Activated CD4-positive, alpha-beta T cell treated with anti-CD3 and anti-CD28 coated beads, Interleukin-2, Interleukin-6, amounts not matched to agents 100 ng/mL and 50 ng/mL, durations not matched to agents 16 hours and 8 hours (primary cell): ENCODE measurements around the gene WDR36.
A peak's percentile ranks its signal among the peaks of the same experiment; 100 is the strongest.
"Not testable (repeated sequence)": the region's sequence is repeated elsewhere in the genome, so short reads cannot be mapped to it uniquely, and the experiment has no call there.

Experiments
- DNase-seq: peaks from one replicate; pipeline ENCODE4 v3.0.0-alpha.2; 2020

WDR36 gene

DNA sequence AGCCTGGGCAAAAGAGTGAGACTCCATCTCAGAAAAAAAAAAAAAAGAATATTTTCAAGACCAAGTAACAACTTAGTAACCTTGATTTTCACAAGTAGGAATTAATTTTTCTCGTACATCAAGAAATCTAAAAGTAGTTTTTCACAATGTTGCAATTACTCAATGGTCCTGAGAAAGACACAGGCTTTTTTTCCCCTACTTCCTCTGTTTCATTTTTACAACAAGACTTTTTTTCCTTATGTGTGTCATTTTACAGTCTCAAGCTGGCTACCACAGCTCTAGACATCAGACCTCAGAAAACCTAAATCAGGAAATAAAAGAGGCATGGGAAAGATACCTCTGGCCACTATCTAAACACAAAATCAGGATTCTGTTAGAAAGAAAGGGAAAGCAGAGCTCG lies 45.9 kb downstream of the WDR36 start:
- DNase-seq = no peak

DNA sequence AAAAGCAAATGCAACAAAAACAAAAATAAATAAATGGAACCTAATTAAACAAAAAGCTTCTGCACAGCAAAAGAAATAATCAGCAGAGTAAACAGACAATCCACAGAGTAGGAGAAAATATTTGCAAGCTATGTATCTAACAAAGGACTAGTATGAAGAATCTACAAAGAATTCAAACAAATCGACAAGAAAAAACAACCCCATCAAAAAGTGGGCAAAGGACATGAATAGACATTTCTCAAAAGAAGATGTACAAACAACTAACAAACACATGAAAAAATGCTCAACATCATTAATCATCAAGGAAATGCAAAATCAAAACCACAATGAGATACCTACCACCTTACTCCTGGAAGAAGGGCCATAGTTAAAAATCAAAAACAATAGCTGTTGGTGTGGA lies 49.3 kb downstream of the WDR36 start:
- not testable (repeated sequence) for DNase-seq

DNA sequence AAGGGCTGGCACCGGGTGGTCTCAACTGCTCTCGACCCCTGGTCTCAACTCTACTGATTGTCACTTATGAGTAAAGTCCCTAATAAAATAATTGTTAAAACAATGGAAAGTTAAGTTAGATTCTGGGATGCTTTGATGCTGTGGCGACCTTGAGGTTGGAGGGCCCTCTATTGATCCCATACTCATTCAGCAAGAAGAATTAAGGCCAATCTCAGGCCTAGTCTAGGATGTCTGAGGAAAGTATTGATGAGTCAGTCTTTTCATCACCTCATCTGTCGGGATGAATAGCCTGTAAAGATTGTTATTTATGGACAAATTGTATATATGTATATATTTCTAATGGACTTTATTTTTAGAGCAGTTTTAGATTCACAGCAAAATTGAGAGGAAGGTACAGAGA lies 50.8 kb downstream of the WDR36 start:
- no peak for DNase-seq

DNA sequence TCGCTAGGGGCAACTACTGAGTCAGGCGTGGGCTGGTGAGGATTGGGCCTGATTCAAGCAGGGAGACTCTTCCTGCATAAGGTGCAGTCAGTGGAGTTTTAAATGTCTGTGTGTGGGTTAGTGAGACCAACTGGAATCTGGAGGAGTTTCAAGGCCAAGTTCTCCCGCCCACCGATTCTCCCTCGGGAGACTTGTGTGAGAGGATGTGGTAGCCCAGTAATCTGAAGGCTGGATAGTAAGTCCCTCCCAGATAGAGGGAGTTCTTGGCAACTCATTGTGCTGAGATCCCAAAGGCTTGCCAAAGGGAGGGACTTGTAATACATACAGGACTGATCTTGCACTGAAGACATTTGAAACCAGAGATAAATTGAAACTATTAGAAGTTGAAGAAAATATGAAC lies 51.8 kb downstream of the WDR36 start:
- DNase-seq = no peak

DNA sequence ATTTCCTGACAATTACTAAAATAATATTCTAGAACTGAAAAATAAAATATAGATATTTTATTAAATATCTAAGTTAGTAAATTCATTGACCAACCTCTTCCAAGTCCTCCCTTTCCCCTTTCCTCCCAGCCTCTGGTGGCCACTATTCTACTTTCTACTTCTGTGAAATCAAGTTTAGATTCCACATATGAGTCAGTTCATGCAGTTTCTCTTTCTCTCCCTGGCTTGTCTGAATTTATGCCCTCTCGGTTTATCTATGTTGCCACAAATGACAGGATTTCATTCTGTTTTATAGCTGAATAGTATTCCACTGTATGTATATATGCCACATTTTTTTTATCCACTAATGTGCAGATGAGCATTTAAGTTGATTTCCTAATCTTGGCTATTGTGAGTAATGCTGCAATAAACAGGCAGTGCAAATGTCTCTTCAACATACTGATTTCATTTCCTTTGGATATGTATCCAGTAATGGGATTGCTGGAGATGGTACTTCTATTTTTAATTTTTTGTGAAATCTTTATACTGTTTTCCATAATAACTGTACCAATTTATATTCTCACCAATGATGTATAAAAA lies 52.3 kb downstream of the WDR36 start:
- peak; percentile 59 for DNase-seq

DNA sequence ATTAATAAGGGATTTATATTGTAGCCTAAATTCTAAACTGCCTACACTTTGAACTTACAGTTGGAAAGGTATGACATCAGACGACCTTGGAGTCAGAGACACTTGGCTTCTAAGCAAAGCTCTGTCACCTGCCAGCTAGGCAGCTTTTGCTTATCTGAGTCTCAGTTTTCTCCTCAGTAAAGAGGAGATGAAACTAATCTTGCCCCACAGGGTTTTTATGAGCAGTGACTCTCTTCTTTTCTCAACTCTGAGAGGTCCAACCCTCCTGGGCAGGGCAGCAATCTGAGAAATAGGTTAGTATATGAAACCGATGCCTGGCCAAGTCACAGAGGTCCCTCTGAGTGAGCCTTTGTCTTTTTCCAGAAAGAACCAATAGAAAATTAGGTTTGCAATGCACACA lies 53.9 kb downstream of the WDR36 start:
- DNase-seq = no peak

DNA sequence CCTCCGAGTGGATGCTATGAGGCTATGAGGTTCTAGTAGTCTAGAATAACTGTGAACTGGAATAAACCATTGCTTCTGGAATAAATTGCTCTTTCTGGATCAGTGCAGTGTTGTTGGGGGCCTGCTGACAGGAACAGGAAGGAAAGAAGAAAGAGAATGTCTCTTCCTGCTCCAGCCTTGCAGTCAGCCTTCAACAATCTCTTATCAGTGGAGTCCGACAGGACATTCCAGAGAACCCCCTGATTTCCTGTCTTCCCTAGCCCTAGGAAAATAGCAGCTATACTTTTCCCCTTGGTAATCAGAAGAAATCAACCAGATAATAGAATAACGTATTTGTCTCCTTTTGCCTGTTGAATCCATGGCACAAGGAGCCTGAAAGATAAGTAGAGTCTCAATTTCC lies 55.4 kb downstream of the WDR36 start:
- DNase-seq = no peak

DNA sequence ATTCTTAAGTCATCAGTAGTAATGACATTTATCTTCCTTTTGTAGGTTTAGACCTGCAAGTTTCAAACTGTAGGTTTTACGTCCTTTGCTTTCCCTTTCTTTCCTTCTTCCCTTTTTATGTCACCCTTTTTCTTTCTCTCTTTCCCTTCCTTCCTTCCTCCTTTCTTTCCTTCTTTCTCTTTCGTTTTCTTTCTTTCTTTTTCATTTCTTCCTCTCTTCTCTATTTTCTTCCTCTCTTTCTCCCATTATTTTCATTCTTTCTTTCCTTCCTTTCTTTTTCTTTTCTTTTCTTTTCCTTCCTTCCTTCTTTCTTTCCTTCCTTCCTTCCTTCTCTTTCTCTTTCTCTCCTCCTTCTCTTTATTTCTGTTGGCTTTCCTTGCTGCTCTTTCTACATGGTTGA lies 59.9 kb downstream of the WDR36 start:
- no peak for DNase-seq

DNA sequence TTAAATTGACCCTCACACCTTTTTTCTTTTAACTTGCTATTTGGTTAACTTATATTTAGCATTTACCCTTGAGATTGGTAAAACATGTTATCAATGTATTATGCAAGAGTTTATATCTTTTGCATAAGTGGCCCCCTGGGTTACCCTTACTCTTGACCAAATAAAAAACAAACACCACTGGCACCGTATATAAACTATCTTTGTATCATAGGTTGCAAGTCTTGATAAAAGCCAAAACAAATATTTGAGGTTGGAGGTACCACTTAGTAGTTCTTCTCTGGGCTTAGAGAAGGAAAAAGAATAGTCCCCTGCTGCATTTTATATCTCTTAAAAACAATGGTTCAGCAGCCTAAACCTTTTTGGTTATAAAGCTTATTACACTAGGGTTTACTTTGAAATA lies 61.3 kb downstream of the WDR36 start:
- DNase-seq = no peak

DNA sequence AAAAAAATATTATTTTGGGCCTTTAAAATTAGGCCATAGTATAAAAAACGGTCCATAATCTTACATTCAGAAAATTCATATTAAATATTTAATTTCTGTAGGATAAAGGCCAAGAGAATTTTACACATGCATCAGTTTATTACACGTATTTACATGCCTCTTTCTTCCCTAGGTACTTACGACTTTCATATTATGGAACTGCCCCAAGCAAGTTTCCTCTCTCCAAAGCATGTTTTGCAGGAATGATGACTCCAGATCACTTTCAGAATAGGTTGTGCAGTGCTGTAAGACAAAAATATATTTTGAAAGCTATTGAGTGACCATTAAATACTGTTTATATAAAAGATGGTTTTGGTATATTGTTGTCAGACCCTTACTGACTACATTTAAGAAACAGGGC lies 61.8 kb downstream of the WDR36 start:
- no peak for DNase-seq

DNA sequence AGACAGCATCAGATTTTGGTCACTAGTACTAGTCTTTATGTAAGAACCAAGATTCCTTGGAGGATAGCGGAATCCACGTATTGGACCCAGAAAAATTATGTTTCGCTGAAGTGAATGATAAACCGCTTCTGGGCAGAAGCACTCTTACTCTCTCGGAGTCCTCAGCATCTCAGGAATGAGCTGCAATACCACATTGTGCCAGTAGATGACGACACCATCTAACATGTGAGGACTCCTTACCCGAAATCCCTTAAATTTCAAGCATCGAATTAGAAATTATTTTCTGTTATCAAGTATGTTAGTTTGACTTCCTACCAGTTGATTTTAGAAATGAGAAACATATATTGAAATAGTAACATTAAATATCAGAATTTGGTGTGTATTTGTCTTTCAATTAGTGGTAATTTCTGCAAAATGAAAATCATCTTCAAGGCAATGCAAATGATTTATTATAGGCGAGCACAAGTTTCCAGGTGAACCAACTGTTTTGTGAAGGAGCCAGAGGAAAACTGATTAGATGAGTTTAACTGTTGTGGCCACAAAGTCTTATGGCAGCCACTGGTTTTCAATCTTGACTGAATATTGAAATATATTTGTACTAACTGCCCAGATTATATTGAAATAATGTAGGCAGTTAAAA lies 66.1 kb downstream of the WDR36 start:
- DNase-seq = peak; percentile 84

DNA sequence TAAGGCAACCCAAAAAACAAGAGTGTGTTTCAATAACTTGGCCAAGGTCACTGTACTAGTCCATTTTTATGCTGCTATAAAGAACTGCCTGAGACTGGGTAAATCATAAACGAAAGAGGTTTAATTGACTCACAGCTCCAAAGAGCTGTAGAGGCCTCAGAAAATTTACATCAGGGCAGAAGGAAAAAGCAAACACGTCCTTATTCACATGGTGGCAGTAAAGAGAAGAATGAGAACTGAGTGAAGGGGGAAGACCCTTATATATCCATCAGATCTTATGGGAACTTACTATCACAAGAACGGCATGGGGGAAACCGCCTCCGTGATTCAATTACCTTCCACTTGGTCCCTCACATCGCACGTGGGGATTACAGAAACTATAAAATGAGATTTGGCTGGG lies 67.7 kb downstream of the WDR36 start:
- peak; percentile 5 for DNase-seq

DNA sequence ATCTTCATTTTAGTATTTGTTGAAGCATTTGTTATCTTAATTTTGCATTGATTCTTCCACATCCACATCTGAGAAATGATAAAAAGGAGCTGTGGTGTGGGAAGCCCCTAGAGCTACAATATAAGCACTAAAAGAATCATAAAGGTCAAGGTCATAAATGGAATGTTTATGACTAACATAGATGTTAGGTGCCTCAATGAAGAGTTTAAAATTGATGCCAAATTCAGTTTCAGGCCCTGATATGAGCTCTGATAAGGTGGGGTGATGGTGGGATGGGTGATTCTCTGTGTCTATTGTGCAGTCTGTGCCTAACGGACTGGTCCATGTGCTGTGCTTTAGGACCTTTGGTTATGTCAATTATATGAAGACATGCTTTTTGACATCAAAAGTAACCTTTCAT lies 70.9 kb downstream of the WDR36 start:
- no peak for DNase-seq

DNA sequence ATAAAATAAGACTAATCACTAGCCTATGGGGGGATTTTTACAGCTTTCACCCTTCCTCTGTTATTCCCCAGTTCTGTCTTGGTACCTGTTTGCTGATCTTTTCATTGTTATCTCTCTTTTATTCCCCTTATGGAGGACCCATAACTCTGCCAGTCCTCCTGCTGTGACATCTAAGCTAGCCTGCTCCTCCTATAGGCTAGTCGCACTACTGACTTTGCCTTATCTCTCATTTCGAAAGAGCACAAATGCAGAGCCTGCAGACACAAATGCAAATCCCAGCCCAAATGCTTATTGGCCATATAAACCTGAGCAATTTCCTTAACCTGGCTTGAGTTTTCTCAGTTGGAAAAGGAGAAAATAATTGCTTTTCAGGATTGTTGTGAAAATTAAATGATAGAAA lies 72.9 kb downstream of the WDR36 start:
- DNase-seq = no peak

DNA sequence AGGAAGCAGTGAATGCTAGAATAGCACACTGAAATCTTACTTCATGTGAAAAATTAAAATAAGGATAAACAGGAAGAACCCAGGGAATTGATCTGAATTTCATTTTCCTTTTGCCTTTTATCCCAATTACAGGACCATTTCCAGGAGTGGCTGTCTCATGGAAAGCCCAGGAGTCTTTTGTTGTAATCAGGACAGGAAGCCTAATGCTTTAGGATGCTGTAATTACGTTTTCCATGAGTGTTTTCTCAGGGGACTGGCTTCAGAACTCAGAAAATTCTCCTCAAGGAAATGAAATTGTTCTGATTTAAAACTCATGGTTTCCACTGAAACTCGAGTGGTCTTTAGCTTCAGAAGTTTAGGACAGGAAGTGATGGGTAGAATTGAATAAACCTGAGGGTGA lies 75.4 kb downstream of the WDR36 start:
- DNase-seq = no peak

DNA sequence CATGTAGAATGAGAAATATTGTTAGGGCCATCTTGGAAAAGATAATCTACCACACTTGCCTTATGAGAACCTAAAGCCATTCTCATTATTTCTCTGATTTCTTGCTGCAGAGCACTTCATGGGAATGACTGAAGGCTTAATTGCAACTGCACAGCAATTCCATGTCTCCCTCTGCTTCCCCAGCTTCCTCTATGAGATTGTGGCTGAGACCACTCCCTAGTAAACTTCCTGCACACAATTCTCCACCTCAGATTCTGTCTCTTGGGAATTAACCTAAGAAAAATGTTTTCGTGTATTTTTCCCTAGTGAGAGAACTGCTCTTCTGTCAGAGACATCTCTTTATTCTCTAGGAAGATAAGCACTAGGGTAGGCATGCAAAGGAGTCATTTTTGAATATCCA lies 76.5 kb downstream of the WDR36 start:
- DNase-seq = no peak

DNA sequence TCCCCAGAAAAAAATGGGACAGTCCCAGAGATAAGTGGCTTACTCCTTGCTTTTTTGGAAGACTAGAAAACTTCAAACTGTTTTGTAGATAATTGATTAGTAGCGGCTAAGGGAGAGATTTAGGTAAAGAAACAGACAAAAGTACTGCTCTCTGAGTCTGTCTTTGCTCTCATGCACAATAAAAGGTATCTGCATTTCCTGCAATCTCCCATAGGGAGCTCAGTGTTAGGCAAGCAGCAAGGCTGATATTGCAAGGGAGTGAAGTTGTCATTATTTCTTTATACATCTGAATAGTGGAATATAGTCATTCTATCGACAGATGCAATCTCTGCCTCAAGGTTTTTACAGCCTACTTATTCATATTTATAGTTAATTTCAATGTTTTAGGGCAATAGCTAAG lies 77.1 kb downstream of the WDR36 start:
- no peak for DNase-seq

DNA sequence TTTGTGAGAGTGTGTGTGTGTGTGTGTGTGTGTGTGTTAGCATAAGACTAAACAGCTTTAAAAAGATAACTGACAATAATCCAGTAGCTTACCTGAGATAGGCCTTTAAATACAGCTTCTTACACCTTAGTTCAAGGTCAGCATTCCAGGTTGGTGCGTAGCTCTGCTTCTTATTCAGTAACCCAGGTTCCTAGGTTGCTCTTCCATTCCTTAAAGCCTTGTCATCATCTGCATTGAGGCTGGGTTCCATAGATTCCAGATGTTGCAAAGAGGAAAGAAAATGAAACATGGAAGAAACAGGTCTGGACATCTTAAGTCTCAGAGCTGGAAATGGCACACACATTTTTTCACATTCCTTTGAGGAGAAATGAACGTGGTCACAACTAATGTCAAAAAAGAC lies 78.1 kb downstream of the WDR36 start:
- DNase-seq = no peak

DNA sequence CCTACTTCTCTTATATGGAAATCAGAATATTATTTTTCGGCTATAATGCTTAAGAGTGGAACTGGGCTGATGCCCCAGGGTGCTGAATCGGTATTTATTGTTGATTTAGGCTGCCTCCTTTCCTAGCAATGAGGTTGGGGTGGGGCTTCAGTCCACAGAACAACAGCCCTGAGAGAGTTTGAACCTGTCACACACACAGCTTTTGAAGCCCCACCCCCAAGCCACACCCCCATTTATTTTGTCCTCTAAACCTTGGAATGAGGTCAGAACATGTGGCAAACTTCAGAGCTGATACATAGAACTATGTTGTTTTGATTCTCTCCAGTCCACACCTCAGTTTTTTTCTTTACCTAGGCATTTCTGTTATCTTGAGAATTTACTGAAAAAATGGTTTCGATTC lies 80.4 kb downstream of the WDR36 start:
- DNase-seq = no peak

DNA sequence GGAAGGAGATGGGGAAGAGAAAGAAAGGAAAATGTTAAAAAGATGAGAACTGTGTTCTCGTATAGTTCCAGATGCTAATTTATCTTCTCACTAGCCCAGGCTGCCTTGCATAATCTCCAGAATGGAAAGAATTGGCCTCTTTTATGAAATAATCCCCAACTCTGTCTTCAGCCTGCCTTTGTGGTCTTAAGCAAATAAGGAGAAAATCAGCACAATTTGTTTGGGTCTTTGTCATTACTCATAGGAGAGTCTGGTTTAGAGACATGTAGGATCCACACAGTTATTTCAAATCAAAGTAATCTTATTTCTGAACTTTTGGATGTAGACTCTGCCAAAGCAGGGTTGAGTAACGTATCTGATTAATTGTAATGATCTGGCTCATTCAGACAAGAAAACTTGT lies 81.3 kb downstream of the WDR36 start:
- no peak for DNase-seq
